HUES48 (cell line): ENCODE data around the gene MXI1.
A peak's percentile ranks its signal among the peaks of the same experiment; 100 is the strongest.

Experiments
- H3K27ac ChIP-seq: one replicate; pipeline ENCODE4 v1.7.0; 2013; ENCODE audit warnings: low read depth, low read length, inconsistent platforms
- H3K27me3 ChIP-seq: 2 replicates; pipeline ENCODE4 v1.6.1; 2013; ENCODE audit warnings: mild to moderate bottlenecking, low read length; ENCODE audit not compliant: control insufficient read depth, insufficient read depth
- H3K36me3 ChIP-seq: 2 replicates; pipeline ENCODE4 v1.6.1; 2013; ENCODE audit warnings: low read length; ENCODE audit not compliant: control insufficient read depth, insufficient read depth
- H3K4me1 ChIP-seq: 2 replicates; pipeline ENCODE4 v1.6.1; 2013; ENCODE audit warnings: mild to moderate bottlenecking, low read length; ENCODE audit not compliant: control insufficient read depth, insufficient read depth
- H3K4me3 ChIP-seq: 2 replicates; pipeline ENCODE4 v1.5.1; 2013; ENCODE audit warnings: mild to moderate bottlenecking, low read depth, low read length
- H3K9ac ChIP-seq: 2 replicates; pipeline ENCODE4 v1.6.1; 2013; ENCODE audit warnings: mild to moderate bottlenecking, low read depth, low read length, moderate library complexity
- H3K9me3 ChIP-seq: 2 replicates; pipeline ENCODE4 v1.6.1; 2013; ENCODE audit warnings: low read length; ENCODE audit not compliant: control insufficient read depth, insufficient read depth

The MXI1 gene

GRCh38 chr10:110217662-110218008 lies 10.2 kb downstream of the MXI1 start:
- H3K27me3 ChIP-seq = peaks cover 35% of the 10 kb centered on the region
- no peak overlapping the region for H3K4me3 ChIP-seq
- H3K36me3 ChIP-seq = no peaks in the 10 kb centered on the region
- H3K9me3 ChIP-seq = no peaks in the 10 kb centered on the region
- H3K9ac ChIP-seq = no peak overlapping the region
- H3K4me1 ChIP-seq = peaks cover 17% of the 10 kb centered on the region
- H3K27ac ChIP-seq = no peak overlapping the region

- H3K4me3 ChIP-seq = no peak overlapping the region
- no peaks in the 10 kb centered on the region for H3K36me3 ChIP-seq
- peaks cover 29% of the 10 kb centered on the region for H3K27me3 ChIP-seq
- H3K9me3 ChIP-seq = no peaks in the 10 kb centered on the region
- no peak overlapping the region for H3K27ac ChIP-seq
- H3K4me1 ChIP-seq = peaks cover 21% of the 10 kb centered on the region
- H3K9ac ChIP-seq = no peak overlapping the region
Measured at GRCh38 chr10:110218632-110219031, 11.2 kb downstream of the MXI1 start.

- Histone ChIP-seq H3K36me3 (no peaks in the 10 kb centered on the region), H3K9me3 (no peaks in the 10 kb centered on the region), H3K27me3 (peaks cover 23% of the 10 kb centered on the region), H3K4me1 (peaks cover 21% of the 10 kb centered on the region), H3K4me3 (no peak overlapping the region), H3K9ac (no peak overlapping the region), H3K27ac (no peak overlapping the region)
Measured at GRCh38 chr10:110219884-110220283, 12.5 kb downstream of the MXI1 start.

GRCh38 chr10:110220398-110220797 lies 13.0 kb downstream of the MXI1 start:
- Histone ChIP-seq H3K4me1 (peaks cover 24% of the 10 kb centered on the region), H3K36me3 (no peaks in the 10 kb centered on the region), H3K4me3 (no peak overlapping the region), H3K9me3 (no peaks in the 10 kb centered on the region), H3K9ac (no peak overlapping the region), H3K27me3 (peaks cover 23% of the 10 kb centered on the region), H3K27ac (no peak overlapping the region)

- Histone ChIP-seq H3K27ac (no peak overlapping the region), H3K4me1 (peaks cover 24% of the 10 kb centered on the region), H3K9ac (no peak overlapping the region), H3K9me3 (no peaks in the 10 kb centered on the region), H3K36me3 (no peaks in the 10 kb centered on the region), H3K27me3 (peaks cover 23% of the 10 kb centered on the region), H3K4me3 (peak overlapping the region; percentile 43; the same call in 1 of the 2 replicates)
Measured at GRCh38 chr10:110221044-110221720, 13.8 kb downstream of the MXI1 start.

DNA sequence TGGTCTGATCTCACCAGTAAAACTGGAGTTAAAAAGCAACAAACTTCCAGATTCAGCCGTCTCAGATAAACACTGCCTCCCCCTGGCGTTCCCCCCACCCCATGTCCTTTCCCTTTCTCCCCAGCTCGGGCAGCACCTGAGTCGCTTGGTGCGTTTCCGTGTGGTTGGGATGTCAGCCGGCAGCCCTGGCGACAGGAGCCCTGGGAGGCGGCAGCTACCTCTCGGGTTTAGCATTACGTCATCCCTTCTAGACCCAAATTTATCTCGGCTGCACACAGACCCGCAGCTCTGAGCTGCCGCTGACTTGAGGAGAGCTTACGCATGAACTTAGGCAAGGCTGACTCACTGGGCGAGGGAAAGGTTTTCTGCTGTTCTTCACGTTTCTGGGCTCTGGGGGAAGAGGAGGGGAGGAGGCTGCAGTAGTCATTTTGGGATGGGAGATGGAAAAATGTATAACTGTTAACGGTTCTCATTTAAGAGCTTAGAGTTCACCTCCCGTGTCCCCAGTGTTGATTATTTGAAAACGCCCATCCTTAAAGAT lies 14.4 kb downstream of the MXI1 start:
- Histone ChIP-seq H3K4me3 (peak overlapping the region; percentile 43), H3K27ac (no peak overlapping the region), H3K4me1 (peaks cover 24% of the 10 kb centered on the region), H3K9me3 (no peaks in the 10 kb centered on the region), H3K9ac (no peak overlapping the region), H3K36me3 (no peaks in the 10 kb centered on the region), H3K27me3 (peaks cover 23% of the 10 kb centered on the region)

DNA sequence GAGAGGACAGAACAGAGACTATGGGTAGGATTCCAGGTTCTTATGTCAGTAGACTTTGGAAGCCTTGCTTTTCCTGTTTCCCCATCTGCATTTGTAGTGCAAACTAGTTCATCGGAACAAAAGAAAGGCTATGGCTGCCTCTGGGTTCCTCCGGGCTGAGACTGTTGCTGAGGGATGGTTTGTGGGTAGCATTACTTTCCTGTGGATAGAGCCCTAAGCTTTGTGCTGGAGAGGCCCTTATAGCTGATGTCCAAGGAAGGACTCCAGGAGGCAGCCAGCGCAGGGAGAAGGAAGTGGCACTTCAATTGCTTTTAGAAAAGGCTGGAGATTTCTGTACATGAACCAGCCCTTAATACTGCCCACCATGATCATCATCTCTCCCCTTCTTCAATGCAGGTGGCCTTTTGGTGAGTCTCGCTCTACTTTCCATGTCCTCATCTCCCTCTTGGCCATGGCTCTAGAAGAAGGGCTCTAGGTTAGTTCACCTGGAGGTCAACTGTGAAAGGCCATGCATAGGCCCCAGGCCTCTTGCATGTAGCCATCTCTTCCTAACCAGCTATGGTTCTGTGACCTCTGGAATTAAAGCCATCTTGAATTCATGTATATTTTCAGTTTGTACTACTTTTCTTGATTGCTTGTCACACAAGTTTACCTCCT lies 15.4 kb downstream of the MXI1 start:
- Histone ChIP-seq H3K4me1 (peaks cover 24% of the 10 kb centered on the region), H3K27me3 (peaks cover 23% of the 10 kb centered on the region), H3K9me3 (no peaks in the 10 kb centered on the region), H3K27ac (no peak overlapping the region), H3K4me3 (no peak overlapping the region), H3K36me3 (no peaks in the 10 kb centered on the region), H3K9ac (no peak overlapping the region)

DNA sequence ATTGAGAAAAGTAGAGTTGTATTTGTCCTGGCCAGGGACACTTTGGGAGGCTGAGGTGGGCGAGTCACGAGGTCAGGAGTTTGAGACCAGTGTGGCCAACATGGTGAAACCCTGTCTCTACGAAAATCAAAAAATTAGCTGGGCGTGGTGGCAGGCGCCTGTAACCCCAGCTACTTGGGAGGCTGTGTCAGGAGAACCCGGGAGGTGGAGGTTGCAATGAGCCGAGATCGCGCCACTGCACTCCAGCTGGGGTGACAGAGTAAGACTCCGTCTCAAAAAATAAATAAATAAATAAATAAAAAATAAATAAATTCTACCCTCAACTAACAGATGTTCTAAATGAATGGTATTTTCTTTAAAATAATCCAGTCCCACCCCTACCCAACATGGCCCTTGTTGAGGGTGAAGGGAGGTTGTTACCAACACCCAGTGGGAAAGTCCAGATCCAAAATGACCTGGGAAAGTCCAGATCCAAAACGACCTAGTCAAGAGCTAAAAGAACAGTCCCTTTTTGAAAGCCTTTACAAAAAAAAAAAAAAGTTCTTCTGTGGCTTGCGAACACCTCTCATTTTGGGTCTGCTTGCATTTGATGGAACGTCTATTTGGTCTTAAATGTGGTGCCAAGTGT lies 16.0 kb downstream of the MXI1 start:
- Histone ChIP-seq H3K9ac (no peak overlapping the region), H3K4me1 (peaks cover 24% of the 10 kb centered on the region), H3K27ac (no peak overlapping the region), H3K36me3 (no peaks in the 10 kb centered on the region), H3K27me3 (peaks cover 23% of the 10 kb centered on the region), H3K9me3 (no peaks in the 10 kb centered on the region), H3K4me3 (no peak overlapping the region)

- Histone ChIP-seq H3K36me3 (no peaks in the 10 kb centered on the region), H3K4me1 (peaks cover 24% of the 10 kb centered on the region), H3K4me3 (peak overlapping the region; percentile 76), H3K9me3 (no peaks in the 10 kb centered on the region), H3K9ac (no peak overlapping the region), H3K27ac (no peak overlapping the region), H3K27me3 (peaks cover 20% of the 10 kb centered on the region)
Measured at GRCh38 chr10:110224992-110225391, 17.6 kb downstream of the MXI1 start.

- Histone ChIP-seq H3K4me1 (peaks cover 24% of the 10 kb centered on the region), H3K9me3 (no peaks in the 10 kb centered on the region), H3K4me3 (peak overlapping the region; percentile 76), H3K9ac (no peak overlapping the region), H3K36me3 (no peaks in the 10 kb centered on the region), H3K27ac (peak overlapping the region; percentile 73), H3K27me3 (peaks cover 20% of the 10 kb centered on the region)
Measured at GRCh38 chr10:110225441-110225755, 18.0 kb downstream of the MXI1 start.
